GM18508 (cell line): Measurements from ENCODE around the gene TRDMT1.
"Not testable (repeated sequence)": the region's sequence is repeated elsewhere in the genome, so short reads cannot be mapped to it uniquely, and the experiment has no call there.

Experiments
- ATAC-seq: cut with Tn5 transposase; IDR thresholded peaks from one replicate; pipeline ENCODE4 v1.9.1; 2021; ENCODE audit warnings: moderate number of reproducible peaks; ENCODE audit not compliant: insufficient read depth, unreplicated experiment

TRDMT1 gene

GRCh38 chr10:17143055-17143690 lies 58.3 kb downstream of the TRDMT1 start:
- no peak for ATAC-seq

GRCh38 chr10:17141504-17142229 lies 59.8 kb downstream of the TRDMT1 start:
- no peak for ATAC-seq

DNA sequence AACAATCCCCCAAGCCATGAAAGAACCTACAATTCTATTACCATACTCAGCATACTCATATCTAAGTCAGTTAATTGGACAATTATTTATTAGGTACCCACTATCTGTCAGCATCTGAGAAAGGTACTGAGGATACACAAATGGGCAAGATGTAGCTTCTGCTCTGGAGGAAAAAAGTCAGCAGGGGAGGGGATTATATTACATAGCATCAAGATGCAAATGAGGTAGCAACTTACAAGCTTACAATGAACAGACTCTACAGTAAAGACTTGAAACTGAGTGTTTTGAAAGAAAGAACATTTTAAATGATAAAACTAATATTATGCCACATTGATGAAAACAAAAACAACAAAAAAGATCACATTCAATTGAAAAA lies 61.1 kb downstream of the TRDMT1 start:
- no peak for ATAC-seq

DNA sequence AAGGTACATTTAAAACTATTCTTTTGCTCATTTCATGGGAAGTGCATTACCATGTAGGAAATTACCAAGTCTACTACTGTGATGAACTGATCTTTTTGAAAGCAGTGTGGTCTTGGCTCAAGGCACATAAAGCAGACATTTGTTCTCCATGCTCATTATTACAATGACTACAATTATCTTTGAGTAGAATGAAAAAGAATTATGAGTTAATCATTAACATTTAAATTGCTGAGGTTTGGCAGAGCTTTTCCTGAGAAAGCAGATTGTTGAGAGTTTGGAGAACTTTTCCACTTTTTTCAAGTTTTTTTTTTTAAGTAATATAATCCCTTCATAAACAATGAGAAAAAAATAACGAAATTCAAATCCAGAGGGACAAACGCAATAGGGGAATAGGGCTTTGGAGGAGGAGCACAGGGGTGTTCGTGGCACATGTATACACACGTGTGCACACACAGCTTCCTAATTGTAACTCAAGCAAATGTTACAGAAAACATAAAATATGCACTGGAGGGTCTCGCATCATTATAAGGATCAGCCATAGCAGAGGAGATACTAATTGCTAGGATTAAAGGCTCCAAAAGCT lies 62.9 kb downstream of the TRDMT1 start:
- no peak for ATAC-seq

GRCh38 chr10:17134737-17135260 lies 66.7 kb downstream of the TRDMT1 start:
- no peak for ATAC-seq

GRCh38 chr10:17134282-17134681 lies 67.2 kb downstream of the TRDMT1 start:
- ATAC-seq = no peak

GRCh38 chr10:17129741-17130140 lies 71.7 kb downstream of the TRDMT1 start, which contains the start of gene CUBN:
Gene CUBN (minus strand): TSS chr10:17129811. CDS start chr10:17129765, 46 bp downstream.
- no peak for ATAC-seq

DNA sequence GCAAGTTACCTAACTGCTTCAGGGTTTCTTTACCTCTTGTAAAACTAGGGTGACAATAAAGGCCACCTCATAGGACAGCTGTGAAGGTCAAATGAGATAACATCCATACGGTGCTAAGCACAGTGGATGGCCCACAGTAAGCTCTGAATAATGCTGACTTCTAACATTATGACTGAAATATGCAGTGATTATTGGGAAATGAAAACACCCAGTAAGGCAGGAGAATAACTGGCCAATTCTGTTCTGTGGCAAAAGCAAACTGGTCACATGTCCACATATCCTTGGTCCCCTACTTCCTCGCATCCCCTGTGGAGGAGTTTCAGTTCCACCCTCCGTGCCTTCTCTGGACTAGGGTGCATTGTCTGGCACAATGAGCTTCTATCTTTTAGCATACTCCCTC lies 73.2 kb downstream of the TRDMT1 start:
- ATAC-seq = no peak

DNA sequence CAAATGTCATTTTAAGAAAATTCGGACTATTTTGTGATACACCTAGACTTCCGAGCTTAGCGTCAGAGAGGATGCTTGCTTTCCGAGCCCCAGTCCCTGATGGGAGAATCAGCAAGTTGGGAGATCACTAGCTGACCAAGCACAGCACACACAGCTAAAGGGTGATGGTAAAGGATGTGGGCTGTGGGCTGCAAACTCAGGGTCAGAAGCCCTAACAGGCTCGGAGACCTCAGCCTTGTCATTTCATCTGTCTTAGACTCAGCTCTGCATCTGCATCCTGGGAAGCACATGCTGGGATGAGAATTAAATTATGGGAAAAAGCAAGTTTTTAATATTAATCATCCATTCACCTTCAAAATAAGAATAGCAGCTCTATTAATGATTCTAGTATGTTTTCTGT lies 75.1 kb downstream of the TRDMT1 start:
- ATAC-seq = no peak

DNA sequence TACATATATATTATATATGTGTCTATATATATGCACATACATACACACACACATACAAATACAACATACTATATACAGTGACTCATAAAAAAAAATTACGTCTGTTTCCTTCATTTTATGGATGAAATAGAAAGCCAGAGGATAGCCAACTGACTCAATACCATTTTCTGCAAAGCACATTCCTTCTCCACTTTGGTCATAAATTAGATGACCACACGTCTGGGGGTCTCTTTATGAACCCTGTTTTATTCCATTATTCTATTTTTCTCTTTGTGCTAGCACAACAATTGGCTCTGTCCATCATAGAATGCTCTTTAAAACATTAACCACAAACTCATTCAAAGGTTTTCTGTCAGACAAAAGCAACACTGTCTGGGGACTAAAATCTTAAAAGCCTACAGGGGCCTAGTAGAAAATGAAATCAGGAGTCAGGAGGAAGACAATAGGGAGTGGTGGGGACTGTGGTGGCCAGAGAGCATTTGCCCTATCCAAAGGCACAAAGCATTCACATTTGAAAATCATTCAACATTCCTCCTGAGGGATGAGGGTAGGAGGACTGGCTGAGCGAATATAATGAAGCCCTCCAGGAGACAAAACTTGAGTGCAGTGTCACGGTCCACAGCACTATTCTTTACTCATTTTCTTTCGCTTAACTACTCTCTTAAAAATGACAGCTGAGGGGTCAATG lies 76.1 kb downstream of the TRDMT1 start:
- ATAC-seq = no peak

GRCh38 chr10:17123961-17124360 lies 77.5 kb downstream of the TRDMT1 start:
- ATAC-seq = no peak

DNA sequence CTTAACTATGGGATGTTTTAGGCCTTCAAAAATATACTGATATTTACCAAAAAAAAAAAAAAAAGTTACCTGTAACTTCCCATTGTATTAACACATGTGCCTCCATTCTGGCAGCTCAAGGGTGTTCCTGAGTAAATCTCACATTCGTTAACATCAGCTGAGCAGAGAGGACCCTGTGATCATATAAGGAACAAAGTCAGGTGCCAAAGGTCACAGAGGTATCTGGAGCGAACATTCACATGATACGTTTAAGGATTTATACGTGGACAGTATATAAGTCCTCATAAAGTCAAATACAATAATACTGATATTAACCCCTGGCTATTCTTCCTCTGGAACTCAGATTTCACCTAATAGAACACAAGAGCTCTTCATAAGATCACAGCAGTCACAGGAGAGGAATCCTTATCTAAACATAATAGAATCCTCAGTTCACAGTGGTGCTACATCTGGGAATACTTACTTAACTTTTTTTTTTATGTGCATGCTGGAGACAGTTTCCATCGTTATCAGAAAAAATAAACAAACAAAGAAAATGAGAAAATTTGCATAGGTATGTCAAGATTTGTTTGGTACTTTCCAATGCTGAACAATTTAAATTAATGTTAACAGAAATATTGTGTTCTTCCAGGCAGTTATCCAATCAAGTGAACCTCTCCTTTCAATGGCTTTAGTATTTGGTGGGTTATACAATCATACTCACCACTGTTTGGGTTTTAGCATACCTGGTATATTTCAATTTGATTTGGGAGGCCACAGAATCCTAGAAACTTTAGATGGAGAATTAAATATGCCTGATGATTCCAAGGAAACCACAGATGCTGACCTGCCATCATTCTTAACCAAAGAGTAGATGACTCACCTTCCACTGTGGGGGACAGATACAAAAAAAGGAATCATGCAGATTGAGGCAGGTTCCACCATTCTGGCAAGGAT lies 78.5 kb downstream of the TRDMT1 start:
- ATAC-seq = no peak

DNA sequence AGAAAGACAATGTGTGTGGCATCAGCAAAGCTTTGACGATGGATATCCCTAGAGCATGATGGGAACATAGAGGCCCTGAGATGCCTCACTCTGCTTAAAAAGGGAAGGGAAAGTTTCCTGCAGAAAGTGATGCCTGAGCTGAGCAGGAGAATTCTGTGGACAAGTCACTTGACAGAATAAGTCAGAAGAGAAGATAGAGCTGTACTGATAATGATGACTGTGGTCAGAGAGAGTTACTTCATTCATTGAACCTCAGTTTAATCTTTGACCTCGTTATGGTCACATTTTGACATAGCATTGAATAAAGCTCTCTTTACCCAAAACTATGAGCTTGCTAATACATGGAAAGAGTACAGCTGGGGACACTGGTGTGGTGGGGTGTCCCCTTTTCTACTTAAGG lies 79.4 kb downstream of the TRDMT1 start:
- ATAC-seq = no peak

GRCh38 chr10:17120694-17121093 lies 80.8 kb downstream of the TRDMT1 start:
- no peak for ATAC-seq

- ATAC-seq = no peak
Measured at GRCh38 chr10:17119845-17120244, 81.6 kb downstream of the TRDMT1 start.

GRCh38 chr10:17116193-17116592 lies 85.3 kb downstream of the TRDMT1 start:
- ATAC-seq = no peak

DNA sequence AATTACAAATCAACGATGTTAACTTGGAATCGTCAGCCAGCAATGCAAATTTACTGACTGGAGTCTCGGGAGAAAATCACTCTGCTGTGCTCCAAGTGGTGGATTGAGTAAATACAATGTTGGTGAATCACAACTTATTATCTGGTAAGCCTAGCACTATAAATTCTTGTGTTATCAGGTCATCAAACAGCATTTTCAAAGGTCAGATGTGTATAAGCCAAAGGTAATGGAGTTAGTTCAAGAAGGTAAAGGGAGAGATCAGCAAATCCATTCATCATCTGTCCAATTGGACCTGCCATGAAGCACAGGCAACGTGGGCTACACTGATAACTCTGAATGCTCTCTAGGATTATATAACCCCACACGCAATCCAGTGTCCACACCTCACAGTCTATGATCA lies 85.8 kb downstream of the TRDMT1 start:
- no peak for ATAC-seq

DNA sequence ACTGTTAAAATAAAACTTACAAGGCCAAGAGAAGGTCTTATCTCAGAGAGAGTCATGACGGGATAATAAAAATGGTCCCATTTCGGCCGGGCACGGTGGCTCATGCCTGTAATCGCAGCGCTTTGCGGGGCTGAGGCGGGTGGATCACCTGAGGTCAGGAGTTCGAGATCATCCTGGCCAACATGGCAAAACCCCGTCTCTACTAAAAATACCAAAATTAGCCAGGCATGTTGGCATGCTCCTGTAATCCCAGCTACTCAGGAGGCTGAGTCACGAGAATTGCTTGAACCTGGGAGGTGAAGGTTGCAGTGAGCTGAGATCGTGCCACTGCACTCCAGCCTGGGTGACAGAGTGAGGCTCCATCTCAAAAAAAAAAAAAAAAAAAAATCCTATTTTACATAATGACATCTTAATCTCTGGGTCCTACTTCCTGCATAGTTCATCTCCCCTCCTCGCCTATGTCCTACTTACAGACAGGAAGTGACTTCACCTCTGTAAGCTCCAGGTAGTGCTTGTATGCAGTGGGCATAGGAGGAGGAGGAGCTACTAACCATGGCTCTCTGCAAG lies 86.5 kb downstream of the TRDMT1 start:
- not testable (repeated sequence) for ATAC-seq

GRCh38 chr10:17113889-17114540 lies 87.5 kb downstream of the TRDMT1 start:
- ATAC-seq = no peak
